GM18520 (cell line): Measurements from ENCODE around the gene ZNF428.
A peak's percentile ranks its signal among the peaks of the same experiment; 100 is the strongest.
"Not testable (repeated sequence)": the region's sequence is repeated elsewhere in the genome, so short reads cannot be mapped to it uniquely, and the experiment has no call there.

ENCODE experiments used
- ATAC-seq: cut with Tn5 transposase; IDR thresholded peaks from one replicate; pipeline ENCODE4 v1.9.1; 2021; ENCODE audit not compliant: unreplicated experiment

Gene ZNF428

DNA sequence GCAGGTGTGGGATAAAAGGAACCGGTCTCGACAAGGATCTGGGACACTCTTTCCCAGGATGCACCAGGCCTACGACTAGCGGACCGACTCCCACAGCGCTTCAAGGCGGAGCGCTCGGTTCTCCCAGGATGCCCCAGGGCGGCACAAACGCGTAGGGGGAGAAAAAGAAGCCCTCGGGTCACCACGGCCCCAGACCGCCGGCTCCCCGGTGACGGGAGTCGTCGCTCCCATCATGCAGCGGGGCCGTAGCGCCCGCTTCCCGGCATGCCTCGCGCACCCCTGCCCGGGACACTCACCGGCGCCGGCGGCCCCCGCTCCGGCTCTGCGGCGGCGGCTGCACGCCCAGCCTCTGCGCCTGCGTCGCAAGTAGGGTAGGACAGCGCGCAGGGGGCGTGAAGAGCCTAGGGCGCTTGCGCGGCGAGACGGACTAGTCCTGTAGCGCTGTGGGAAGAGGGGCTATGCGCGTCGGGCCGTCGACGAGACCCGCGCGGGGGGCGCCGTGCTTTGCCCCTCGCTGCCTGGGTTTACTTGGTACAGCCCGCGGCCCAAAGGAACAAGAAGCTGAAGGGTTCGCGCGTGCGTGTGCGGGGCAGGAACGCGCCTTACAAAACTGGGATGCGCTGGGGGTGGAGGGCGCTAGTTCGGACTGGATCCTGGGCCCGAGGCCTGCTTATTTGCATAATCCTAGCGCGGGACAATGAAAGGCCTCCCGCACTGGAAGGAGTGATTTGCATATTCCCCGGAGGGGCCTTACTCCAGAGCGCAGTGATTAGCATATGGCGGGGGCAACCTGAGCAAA lies at the start of gene ZNF428:
ZNF428 (minus strand) TSS at position 368 of the 799 bp plus-strand sequence. CDS start 5,325 bp downstream, outside the sequence.
- ATAC-seq = peak; percentile 81

- peak; percentile 91 for ATAC-seq
Observed at GRCh38 chr19:43668406-43669109, 49.1 kb upstream of the ZNF428 start.

DNA sequence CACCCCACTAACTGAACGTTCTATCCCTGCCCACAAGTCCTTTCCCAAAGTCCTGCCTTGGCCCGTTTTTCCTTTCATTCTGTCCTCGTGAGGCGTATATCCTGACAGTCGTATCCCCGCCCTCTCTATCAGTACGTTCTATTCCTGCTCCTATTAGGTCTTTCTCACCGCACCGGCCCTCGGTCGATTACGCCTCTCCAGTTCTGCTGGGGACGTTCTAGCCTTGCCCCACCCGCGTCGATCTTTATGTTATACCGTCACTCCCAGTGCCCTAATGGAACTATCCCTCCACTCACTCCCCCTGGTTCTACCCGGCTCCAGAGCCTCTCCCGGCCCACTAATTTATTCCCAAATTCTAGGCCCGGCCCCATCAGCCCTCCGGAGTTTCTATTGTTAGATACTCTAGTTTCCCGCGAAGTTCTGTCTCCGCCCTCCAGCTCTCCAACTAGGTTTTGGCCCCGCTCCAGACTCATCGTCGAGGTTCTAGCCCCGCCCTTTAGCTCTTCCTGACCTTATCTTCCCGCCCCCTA lies 48.5 kb upstream of the ZNF428 start:
- no peak for ATAC-seq

DNA sequence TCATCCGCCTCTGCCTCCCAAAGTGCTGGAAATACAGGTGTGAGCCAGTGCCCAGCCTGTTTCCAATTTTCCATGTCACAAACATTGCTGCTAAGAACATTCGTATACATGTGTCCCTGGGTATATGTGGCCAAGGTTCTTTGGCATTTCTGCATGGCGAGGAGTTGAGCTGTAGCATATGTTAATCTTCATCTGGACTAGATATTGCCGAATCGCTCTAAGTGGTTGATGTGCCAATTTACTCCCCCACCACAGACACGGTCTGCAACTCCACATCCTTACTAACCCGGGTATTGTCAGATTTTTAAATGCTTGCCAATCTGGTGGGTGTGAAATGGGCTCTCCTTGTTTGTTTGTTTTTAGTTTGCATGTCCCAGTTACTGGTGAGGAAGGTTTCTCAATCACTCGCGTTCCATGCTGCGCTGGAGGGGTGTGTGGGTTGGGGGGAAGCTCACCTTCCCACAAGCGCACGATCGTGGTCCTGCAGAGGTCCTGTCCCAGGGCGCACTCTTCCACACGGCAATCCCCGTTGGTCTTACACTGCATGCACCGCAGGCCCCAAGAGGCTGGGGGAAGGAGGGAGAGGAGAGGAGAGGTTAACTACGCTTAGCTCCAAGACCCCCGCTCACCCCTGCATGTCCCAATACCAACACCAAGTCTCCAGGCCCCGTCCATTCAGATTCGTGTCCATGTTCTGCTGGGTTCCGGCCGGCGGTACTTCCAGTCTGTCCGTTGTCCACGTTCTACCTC lies 47.9 kb upstream of the ZNF428 start:
- no peak for ATAC-seq

GRCh38 chr19:43664018-43664417 lies 44.6 kb upstream of the ZNF428 start:
- no peak for ATAC-seq

- ATAC-seq = no peak
Observed at GRCh38 chr19:43662487-43662886, 43.1 kb upstream of the ZNF428 start.

- ATAC-seq = no peak
Observed at GRCh38 chr19:43660971-43661360, 41.5 kb upstream of the ZNF428 start.

DNA sequence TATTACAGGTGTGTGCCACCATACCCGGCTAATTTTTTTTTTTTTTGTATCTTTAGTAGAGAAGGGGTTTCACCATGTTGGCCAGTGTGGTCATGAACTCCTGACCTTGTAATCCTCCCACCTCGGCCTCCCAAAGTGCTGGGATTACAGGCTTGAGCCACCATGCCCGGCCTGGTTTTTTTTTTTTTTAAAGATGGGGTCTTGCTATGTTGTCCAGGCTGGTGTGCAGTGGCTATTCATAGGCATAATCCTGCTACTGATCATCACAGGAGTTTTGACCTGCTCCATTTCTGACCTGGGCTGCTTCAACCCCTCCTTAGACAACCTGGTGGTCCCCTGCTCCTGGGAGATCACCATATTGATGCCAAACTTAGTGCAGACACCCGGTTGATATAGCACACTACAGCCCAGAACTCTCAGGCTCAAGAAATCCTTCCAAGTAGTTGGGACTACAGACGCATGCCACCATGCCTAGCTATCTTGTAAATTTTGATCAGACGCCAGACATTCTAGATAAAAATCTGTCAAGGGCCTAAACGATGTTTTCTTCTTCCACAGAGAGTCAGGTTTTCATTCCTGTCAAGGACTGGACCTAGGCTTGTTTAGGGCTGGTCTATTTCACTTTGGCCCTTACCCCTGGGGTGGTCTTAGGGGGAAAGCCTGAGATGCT lies 41.0 kb upstream of the ZNF428 start:
- ATAC-seq = no peak

DNA sequence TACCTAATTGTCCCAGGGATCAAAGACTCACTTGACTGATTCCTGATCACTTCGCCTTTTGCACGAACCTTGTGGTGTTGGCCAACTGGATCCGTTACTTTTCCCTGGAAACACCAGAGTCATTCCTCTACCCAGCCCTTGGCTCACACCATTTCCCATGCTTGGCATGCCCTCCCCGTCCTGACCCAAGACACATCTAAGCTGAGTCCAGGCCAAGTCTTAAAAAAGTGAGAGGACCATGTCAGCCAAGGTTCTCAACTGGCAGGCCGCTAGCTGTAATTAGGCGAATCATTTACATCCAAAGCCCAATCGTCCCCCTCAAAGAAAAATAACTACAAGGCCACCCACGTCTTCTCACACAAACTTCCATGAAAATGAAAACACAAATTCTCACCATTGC lies 39.1 kb upstream of the ZNF428 start:
- ATAC-seq = no peak

DNA sequence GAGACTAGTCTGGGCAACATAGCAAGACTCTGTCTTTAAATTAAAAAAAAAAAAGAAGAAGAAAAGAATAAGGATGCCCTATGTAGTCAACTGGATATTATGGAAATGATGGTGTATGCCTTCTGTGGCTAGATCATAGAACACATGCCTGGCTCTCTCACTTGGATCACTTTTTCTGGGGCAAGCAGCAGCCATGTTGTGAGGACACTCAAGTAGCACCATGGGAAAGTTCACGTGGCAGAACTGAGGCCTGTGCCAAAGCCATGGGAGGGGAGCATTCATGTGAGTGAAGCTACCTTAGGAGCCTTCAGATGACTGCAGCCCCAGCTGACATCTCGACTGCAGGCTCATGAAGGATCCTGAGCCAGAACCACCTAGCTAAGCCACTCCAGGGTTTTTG lies 38.6 kb upstream of the ZNF428 start:
- ATAC-seq = no peak

GRCh38 chr19:43656436-43656835 lies 37.0 kb upstream of the ZNF428 start:
- ATAC-seq = no peak

GRCh38 chr19:43652546-43652874 lies 33.1 kb upstream of the ZNF428 start:
- ATAC-seq = no peak

GRCh38 chr19:43651758-43652545 lies 32.5 kb upstream of the ZNF428 start:
- no peak for ATAC-seq

DNA sequence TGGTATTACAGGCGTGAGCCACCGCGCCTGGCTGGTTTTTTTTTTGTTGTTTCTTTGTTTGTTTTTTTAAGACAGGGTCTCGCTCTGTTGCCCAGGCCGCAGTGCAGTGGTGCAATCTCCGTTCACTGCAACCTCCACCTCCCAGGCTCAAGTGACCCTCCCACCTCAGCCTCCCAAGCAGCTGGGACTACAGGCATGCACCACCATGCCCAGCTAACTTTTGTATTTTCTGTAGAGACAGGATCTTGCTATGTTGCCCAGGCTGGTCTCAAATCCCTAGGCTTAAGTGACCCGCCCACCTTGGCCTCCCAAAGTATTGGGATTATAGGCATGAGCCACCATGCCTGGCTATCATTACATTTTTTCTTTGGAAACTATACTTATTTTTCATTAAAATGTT lies 30.8 kb upstream of the ZNF428 start:
- ATAC-seq = not testable (repeated sequence)

DNA sequence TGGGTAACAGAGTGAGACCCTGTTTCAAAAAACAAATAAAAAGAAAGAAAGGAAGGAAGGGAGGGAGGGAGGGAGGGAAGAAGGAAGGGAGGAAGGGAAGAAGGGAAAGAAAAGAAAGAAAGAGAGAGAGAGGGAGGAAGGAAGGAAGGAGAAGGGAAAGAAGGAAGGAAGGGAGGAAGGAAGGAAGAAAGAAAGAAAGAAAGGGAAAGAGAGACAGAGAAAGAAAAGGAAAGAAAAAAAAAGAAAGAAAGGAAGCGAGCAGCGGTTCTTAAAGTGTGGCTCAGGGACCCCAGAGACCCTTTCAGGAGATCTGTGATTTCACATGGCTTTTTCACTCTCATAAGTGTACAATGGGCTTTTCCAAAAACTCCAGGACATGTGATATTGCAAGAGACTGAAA lies 30.1 kb upstream of the ZNF428 start:
- ATAC-seq = no peak

DNA sequence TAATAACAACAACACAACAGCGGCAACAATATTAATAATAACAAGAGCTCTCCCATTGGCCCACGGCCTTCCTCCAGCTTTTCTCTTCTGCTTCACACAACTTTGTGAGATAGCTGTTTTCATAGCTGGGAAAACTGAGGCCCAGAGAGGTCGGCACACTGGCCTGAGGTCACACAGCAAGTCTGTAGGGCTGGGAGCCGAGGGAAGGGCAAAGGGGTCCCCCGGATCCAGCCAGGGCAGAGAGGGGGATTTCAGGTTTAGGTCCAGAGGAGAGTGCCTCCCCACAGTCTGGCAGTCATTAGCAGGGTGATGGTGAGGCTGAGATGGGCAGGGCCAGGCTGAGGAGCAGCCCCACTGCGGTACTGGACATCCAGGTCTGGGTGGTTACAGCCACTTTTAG lies 29.2 kb upstream of the ZNF428 start:
- ATAC-seq = no peak

DNA sequence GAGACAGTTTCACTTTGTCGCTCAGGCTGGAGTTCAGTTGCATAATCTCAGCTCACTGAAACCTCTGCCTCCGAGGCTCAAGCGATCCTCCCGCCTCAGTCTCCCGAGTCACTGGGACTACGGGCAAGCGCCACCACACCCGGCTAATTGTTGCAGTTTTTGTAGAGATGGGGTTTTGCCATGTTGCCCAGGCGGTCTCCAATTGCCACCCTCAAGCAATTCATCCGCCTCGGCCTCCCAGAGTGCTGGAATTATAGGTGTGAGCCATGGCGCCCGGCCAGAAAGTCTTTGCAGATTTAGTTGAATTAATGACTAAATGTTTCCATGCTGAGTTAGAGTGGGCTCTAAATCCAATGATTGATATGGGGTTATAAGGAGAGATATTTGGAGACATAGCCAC lies 24.8 kb upstream of the ZNF428 start:
- no peak for ATAC-seq

DNA sequence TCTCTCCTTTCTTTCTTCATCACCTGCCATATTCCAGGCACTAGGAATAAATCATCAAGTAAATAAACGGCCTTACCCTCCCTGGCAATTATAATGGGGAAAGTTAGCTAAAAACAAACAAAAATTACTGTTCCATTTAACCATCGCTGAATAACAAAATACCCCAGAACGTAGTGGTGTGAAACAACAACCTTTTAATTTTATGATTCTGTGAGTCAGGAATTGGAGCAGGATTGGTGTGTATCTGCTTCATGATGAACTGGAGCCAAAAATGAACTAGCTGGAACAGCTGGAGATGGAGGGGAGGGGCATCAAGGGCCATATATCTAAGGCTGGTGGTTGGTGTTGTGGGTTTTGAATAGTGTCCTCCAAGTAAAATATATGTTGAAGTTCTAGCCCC lies 23.9 kb upstream of the ZNF428 start:
- ATAC-seq = no peak

- ATAC-seq = no peak
Observed at GRCh38 chr19:43642531-43642930, 23.1 kb upstream of the ZNF428 start.

- no peak for ATAC-seq
Observed at GRCh38 chr19:43641333-43641732, 21.9 kb upstream of the ZNF428 start.
